ENCODE measurements around the gene TRA2B.

DNA sequence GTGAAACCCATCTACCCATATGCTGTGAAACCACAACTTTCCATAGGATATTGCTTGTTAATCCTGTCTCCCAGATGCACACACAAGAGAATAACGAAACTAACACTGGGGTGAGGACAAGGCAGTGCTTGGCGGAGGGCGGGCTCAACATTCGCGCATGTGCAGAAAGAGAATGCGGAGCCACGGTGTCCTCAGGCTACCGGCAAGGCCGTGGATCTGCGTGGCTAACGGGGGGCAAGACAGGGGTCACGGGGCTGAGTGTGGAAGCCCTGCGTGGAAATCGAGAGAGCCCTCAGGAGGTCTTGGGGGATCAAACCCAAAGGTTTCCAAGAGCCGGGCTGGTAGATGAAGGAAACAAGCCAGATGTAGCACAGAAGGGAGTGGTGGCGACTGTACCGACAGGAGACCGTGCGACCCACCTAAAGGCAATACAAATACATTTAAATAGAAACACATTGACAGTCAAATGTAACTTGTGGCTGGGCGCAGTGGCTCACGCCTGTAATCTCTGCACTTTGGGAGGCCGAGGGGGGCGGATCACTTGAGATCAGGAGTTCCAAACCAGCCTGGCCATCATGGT is 48.5 kb upstream of the TRA2B start:
- TF ChIP-seq MAFK (IDR thresholded peaks at IDR 0.05; ENCODE audit: low read depth, low read length): no peak
- TF ChIP-seq CHD2 (IDR thresholded peaks at IDR 0.05; ENCODE audit: low read length): no peak
- TF ChIP-seq RAD21 (IDR thresholded peaks at IDR 0.05 in 1 of 2, conservative IDR thresholded peaks at IDR 0.05 in 1 of 2; ENCODE audit: low read depth in 2 of 2, low read length in 2 of 2): no peak
- TF ChIP-seq PHF8 (conservative IDR thresholded peaks at IDR 0.05; ENCODE audit: low read depth, low read length): no peak

All from H1 (cell line).